Measurements from ENCODE around the gene MRTFA. TPM values are rescaled to one million over a fixed set of nuclear protein-coding genes. Genes with fewer than 3 reads are reported as not detected.
A peak's percentile ranks its signal among the peaks of the same experiment; 100 is the strongest.
"Not testable (repeated sequence)": the region's sequence is repeated elsewhere in the genome, so short reads cannot be mapped to it uniquely, and the experiment has no call there.

MRTFA gene
- total RNA-seq, 2 donors from 2014 or later, result 38.5 to 58.8 TPM

DNA sequence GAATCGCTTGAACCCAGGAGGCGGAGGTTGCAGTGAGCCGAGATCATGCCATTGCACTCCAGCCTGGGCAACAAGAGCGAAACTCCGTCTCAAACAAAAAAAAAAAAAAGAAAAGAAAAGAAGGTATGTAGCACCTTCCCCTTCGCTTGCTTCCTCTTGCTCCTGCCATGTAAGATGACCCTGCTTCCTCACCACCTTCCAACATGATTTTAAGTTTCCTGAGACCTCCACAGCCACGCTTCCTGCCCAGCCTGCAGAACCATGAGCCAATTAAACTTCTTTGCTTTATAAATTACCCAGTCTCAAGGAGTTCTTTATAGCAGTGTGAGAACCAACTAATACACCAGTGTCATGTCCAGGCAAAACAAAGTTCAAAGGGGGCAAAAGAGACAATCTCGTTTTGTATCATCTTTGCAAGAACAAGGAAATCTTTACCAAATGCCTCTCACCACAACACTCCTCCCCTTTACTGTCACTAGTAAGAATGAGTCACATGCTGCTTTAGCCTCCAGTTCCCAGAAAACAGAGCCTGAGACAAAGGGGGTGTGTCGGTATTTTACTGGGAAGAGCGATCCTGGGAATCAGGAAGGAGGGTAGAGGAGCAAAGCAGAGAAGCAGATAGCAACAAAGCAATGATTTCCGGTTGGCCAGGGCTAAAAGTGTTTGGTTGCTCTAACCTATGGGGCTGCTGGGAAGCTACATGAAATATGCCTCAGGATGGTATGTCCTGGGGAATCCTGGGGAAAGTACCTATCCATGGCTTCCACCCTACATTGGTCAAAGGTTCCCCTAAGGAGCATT lies 32.3 kb upstream of the MRTFA start:
- ATAC-seq, result peak; percentile 89 to 91
- peaks cover 5 to 10% of the 10 kb centered on the region in 2 donors for H3K36me3 Mint-ChIP-seq
- H3K27ac Mint-ChIP-seq, result peak overlapping the region; percentile 92 to 96
- DNase-seq (ENCODE audit: low spot score in 2 of 2), result no peak
- H3K9me3 Mint-ChIP-seq, result peaks cover 0 to 4% of the 10 kb centered on the region in 2 donors

DNA sequence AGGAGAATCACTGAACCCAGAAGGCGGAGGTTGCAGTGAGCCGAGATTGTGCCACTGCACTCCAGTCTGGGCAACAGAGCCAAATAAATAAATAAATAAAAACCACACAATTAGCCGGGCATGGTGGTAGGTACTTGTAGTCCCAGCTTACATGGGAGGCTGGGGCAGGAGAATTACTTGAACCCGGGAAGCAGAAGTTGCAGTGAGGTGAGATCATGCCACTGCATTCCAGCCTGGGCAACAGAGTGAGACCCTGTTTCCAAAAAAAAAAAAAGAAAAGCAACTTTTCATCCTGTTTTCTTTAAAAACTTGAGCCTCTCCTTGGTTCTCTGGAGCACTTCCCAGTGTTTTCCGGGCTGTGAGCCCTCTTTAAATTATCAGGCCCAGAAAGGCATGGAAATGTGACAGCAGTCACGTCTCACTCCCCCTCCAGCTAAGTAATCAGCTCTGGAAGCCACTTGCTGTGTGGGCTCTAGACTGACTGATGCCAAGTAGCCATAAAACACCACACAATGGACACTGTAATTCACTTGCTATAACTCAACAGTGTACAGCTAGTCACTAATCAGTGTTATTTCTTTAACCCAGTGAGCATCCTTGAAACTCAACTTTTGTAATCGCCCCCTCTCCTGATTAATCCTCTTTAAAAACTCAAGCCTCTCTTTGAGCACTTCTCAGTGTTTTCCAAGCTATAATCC lies 29.8 kb upstream of the MRTFA start:
- ATAC-seq (no peak), DNase-seq (ENCODE audit: low spot score in 2 of 2) (no peak)
- H3K9me3 Mint-ChIP-seq, result peaks cover 0 to 4% of the 10 kb centered on the region in 2 donors
- H3K36me3 Mint-ChIP-seq, result peaks cover 5 to 10% of the 10 kb centered on the region in 2 donors
- no peak overlapping the region for H3K27ac Mint-ChIP-seq

DNA sequence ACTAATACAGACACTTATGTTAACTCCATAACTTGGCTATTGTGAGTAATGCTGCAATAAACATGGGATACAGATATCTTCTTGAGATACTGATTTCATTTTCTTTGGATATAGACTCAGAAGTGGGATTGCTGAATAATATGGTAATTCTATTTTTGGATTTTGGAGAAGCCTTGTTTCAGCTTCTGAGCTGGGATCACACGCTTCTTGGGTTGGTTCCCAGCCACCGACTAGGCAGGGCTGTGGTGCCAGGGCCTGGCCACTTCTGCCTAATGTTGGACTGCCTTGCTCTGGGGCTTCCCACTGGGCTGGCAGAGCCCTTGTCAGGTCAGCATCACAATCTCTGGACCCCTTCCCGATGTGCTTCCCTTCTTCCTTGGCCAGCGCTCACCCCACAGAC lies 28.8 kb upstream of the MRTFA start:
- Mint-ChIP-seq H3K9me3 (peaks cover 0 to 4% of the 10 kb centered on the region in 2 donors), H3K27ac (peak overlapping the region in 1 of 2 donors; percentile 10), H3K36me3 (peaks cover 5 to 10% of the 10 kb centered on the region in 2 donors)
- no peak for ATAC-seq
- no peak for DNase-seq (ENCODE audit: low spot score in 2 of 2)

DNA sequence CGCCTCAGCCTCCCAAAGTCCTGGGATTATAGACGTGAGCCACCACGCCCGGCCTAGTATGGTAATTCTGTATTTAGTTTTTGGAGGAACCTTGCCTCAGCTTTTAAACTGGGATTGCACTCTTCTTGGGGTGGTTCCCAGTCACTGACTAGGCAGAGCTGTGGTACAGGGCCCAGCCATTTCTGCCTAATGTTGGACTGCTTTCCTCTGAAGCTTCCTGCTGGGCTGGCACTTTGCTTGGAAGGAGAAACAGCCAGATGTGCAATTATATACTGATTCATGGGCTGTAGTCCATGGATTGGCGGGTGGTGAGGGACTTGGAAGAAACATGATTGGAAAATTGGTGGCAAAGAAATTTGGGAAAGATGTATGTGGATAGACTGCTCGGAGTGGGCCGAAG lies 25.2 kb upstream of the MRTFA start:
- Mint-ChIP-seq H3K36me3 (no peaks in the 10 kb centered on the region), H3K9me3 (no peaks in the 10 kb centered on the region), H3K27ac (peak overlapping the region in 1 of 2 donors; percentile 62)
- ATAC-seq (no peak), DNase-seq (ENCODE audit: low spot score in 2 of 2) (no peak)

DNA sequence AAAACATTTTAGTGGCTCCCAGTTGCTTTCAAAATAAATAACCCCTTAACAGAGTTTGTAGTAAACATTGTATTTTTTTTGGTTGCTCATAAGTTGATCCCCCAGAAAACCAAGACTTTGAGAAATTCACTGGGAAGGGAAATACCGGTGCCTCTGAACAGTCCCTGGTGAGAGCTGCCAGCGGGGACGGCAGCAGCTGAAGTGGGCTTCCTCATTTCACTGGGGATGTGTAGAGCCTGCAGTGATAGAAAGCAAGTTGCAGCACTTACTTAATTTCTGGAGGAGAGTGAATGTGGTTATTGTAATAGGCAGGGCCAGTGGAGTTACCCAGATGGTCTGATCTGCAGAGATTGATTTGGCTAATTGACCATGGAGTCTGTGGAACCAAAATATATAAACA lies 24.2 kb upstream of the MRTFA start:
- DNase-seq (ENCODE audit: low spot score in 2 of 2) (no peak), ATAC-seq (no peak)
- no peaks in the 10 kb centered on the region for H3K36me3 Mint-ChIP-seq
- peak overlapping the region in 1 of 2 donors; percentile 41 for H3K27ac Mint-ChIP-seq
- no peaks in the 10 kb centered on the region for H3K9me3 Mint-ChIP-seq

DNA sequence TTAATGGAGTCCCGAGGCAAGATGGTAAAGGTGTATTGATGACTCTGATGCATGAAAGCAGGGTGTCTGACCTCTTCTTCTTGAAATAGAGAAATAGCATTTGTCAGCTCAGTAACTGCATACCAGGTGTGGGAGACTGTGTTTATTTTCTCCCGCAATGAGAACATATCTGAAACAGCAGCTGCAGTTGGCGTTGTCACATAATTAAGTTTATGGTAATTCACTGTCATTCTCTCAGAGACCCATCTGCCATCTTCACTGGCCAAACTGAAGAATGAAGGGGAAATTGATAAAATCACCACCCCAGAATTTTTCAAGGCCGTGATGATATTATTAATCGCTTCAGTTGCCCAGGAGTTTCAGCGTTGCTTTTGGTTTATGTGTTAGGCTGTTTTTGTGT lies 22.6 kb upstream of the MRTFA start:
- no peaks in the 10 kb centered on the region for H3K36me3 Mint-ChIP-seq
- ATAC-seq, result no peak

DNA sequence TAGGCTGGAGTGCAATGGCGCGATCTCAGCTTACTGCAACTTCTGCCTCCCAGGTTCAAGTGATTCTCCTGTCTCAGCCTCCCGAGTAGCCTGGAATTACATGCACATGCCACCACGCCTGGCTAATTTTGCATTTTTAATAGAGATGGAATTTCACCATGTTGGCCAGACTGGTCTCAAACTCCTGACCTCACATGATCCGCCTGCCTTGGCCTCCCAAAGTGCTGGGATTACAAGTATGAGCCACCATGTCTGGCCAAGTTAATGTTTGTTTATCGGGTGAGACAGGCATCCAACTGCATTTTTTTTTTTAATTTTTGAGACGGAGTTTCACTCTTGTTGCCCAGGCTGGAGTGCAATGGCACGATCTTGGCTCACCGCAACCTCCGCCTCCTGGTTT lies 20.1 kb upstream of the MRTFA start:
- DNase-seq (ENCODE audit: low spot score in 2 of 2); ATAC-seq; H3K27ac Mint-ChIP-seq; H3K9me3 Mint-ChIP-seq; H3K36me3 Mint-ChIP-seq: not testable (repeated sequence)

More for the DNA sequence above, 22.6 kb upstream of the MRTFA start:
- Mint-ChIP-seq H3K27ac (no peak overlapping the region), H3K9me3 (no peaks in the 10 kb centered on the region)
- DNase-seq (ENCODE audit: low spot score in 2 of 2), result no peak

DNA sequence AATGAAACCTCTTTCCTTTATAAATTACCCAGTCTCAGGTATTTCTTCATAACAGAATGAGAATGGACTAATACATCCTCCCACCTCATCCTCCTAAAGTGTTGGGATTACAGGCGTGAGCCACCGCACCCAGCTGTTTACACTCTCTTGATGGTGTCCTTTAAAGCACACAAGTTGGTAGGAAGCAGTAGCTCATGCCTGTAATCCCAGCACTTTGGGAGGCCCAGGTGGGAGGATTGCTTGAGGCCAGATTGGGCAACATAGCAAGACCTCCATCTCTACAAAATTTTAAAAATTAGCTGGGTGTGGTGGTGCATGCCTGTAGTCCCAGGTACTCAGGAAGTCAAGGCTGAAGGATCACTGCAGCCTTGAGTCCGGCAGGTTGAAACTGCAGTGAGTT lies 19.4 kb upstream of the MRTFA start:
- DNase-seq (ENCODE audit: low spot score in 2 of 2); ATAC-seq; H3K36me3 Mint-ChIP-seq; H3K9me3 Mint-ChIP-seq; H3K27ac Mint-ChIP-seq: not testable (repeated sequence)

DNA sequence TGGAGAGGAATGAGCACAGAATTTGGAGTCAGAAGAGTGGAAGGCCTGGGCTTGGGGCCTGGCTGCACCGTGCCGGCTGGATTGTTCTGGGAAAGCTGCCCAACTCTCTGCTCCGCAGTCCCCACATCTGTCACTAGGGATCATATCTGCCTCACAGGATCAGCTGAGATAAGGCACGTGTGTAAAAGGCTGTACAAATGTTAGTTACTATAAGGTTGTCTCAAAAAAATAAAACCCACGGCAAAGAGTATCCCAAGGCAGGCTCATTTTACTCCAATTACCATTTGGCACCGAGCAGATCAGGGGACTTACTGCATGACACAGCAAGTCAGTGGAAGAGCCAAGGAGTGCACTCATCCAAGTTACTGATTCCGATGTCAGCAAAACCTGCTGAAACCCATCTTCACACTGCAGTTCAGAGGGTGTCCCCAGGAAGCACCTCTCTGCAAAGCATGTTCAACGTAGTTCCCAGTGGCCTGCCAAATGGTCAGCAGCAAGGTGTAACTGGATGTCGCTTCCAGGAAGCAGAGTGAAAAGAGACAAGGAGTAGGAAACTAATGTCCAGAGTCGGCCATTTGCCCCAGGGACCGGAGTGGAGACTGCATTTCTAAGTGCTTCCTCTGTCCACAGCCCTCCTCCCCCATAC lies 18.1 kb upstream of the MRTFA start:
- DNase-seq (ENCODE audit: low spot score in 2 of 2) (no peak), ATAC-seq (no peak)
- Mint-ChIP-seq H3K36me3 (no peaks in the 10 kb centered on the region), H3K27ac (peak overlapping the region in 1 of 2 donors; percentile 59), H3K9me3 (no peaks in the 10 kb centered on the region)

DNA sequence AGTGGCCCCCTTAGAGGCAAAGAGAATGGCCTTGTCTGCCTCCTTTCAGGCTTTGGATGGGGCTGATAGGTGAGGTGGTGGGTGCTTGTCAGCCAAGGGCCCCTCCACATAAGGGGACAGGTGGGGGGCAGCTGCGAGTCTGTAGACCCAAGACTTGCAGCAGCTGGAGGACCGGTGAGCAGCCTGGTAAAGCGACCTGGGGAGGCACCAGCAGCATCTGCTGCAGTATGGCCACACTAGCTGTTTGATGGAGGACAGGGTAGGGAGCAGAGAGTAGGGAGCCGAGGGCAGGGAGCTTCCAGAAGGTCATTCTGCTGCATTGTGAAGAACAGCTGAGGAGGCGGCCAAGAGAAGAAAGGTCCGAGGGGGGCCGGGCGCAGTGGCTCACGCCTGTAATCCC lies 16.8 kb upstream of the MRTFA start:
- Mint-ChIP-seq H3K27ac (peak overlapping the region; percentile 88 to 93), H3K9me3 (no peaks in the 10 kb centered on the region), H3K36me3 (no peaks in the 10 kb centered on the region)
- ATAC-seq, result no peak
- no peak for DNase-seq (ENCODE audit: low spot score in 2 of 2)

DNA sequence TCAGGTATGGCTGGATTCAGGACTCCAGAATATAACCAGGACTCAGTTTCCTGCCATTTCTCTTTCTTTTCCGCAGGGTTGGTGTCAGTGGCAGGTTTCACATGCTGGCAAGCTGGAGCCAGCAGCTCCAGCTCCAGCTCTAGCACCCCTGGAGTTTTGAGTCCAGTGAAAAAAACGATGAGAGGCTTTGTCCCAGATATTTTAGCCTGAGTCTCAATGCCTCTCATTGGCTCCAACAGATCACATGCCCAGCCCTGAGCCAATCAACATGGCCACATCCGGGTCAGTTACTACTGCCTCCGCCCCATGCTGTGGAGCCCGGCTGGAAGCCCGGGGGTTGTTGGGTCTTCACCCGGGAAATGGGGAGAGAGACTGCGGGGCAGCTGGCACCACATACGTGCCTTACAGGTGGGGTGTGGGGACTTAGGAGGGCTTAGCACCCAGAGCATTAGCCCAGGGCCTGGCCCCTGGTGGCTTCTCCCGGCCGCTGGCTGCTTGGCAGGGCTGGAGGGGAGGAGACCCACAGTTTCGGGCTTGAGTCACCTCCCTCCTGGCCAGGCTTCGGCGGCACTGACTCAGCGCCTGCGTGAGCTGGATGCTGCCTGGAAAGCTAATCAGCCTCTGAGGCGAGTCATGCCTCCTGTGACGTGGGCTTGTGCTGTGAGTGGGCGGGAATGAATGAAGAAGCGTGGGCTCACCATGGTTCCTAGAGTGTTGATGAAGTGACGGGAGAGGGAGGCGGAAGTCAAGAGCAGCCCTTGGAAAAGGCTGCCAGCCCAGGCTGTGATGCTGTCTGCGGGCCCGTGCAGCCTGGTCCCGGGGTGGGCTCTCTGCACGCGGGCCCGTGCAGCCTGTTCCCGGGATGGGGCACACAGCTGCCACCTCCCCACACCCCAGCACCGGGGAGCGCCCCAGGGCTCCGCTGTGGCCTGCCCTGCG lies 15.3 kb upstream of the MRTFA start:
- no peaks in the 10 kb centered on the region for H3K36me3 Mint-ChIP-seq
- peak; percentile 98 to 99 for ATAC-seq
- H3K27ac Mint-ChIP-seq, result peak overlapping the region; percentile 87 to 88
- H3K9me3 Mint-ChIP-seq, result no peaks in the 10 kb centered on the region
- peak; percentile 83 to 92 for DNase-seq (ENCODE audit: low spot score in 2 of 2)

DNA sequence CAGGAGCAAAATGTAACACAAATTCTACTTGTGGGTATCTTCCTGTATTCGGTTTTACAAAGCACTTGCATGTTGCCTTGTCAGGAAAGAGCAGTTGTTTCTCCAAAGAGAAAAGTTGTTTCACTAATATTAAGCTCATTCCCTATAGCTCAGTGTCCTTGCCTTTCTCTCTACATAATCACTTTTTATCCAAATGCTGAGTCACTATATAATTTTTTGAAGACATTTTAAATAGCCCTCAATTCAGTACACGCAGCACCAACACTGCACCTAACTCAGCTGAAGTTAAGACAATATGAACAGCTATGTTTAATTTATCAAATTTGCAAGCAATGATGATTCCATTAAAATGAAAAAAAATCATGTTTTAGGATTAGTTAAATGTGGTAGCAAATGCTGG lies 14.5 kb upstream of the MRTFA start:
- H3K9me3 Mint-ChIP-seq, result no peaks in the 10 kb centered on the region
- DNase-seq (ENCODE audit: low spot score in 2 of 2), result no peak
- no peak for ATAC-seq
- no peaks in the 10 kb centered on the region for H3K36me3 Mint-ChIP-seq
- peak overlapping the region in 1 of 2 donors; percentile 88 for H3K27ac Mint-ChIP-seq

DNA sequence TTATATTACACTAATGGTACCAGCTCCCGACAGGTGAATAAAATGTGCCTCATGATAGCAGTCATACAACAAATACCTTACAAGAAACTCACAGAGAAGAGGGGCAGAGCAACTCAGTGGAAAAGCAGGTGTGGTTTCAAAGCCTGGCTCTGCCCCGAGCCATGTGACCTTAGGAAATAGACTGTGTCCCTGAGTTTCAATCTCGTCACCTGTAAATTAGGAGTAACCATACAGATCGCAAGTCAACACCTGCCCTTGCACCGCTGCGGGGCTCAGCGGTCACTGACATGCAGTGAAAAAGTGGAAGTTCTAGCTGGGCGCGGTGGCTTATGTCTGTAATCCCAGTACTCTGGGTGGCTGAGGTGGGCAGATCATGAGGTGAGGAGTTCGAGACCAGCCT lies 11.9 kb upstream of the MRTFA start:
- Mint-ChIP-seq H3K36me3 (no peaks in the 10 kb centered on the region), H3K27ac (peak overlapping the region in 1 of 2 donors; percentile 67), H3K9me3 (no peaks in the 10 kb centered on the region)
- DNase-seq (ENCODE audit: low spot score in 2 of 2), result no peak
- no peak for ATAC-seq

DNA sequence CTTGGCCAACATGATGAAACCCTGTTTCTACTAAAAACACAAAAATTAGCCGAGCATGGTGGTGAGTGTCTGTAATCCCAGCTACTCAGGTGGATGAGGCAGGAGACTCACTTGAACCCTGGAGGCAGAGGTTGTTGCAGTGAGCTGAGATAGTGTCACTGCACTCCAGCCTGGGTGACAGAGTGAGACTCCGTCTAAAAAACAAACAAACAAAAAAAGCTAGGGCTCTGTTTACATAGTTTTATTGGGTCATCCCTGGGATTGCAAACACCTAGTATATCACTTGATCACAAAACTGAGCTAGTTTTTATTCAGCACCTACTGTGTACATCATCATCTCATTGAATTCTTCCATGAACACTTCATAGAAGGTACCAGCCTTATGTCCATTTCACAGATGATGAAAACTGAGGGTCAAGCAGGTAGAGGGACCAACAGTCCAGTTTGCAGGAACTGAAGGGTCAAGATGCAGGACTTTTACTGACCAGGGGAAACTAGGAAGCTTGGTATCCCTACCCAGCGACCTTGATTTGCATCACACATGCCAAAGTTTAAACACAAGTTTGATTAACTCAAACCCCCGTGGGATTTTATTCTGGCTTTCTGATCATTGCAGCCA lies 9.2 kb upstream of the MRTFA start:
- DNase-seq (ENCODE audit: low spot score in 2 of 2) (peak in 1 of 2 donors; percentile 34), ATAC-seq (no peak)
- H3K9me3 Mint-ChIP-seq, result no peaks in the 10 kb centered on the region
- H3K36me3 Mint-ChIP-seq, result no peaks in the 10 kb centered on the region
- peak overlapping the region in 1 of 2 donors; percentile 59 for H3K27ac Mint-ChIP-seq

DNA sequence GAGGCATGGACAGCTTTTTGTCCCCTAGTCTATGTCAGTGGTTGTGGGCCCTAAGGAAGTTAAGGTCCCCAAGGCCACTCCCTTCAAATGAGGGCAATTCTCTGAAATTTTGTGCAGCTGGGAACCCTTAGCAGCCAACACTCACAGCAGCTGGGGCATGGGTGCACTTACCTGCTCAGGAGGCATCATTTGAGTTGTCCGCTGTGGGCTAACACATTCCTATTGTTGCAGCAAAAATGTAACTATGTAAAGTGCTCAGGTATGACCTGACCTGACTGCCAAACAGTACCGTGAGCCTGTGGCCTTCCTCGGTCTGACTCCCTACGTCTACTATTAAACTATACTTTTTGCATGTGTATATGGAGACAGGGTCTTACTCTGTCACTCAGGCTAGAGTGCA lies 5.8 kb upstream of the MRTFA start:
- Mint-ChIP-seq H3K36me3 (no peaks in the 10 kb centered on the region), H3K27ac (no peak overlapping the region), H3K9me3 (no peaks in the 10 kb centered on the region)
- DNase-seq (ENCODE audit: low spot score in 2 of 2) (no peak), ATAC-seq (no peak)

DNA sequence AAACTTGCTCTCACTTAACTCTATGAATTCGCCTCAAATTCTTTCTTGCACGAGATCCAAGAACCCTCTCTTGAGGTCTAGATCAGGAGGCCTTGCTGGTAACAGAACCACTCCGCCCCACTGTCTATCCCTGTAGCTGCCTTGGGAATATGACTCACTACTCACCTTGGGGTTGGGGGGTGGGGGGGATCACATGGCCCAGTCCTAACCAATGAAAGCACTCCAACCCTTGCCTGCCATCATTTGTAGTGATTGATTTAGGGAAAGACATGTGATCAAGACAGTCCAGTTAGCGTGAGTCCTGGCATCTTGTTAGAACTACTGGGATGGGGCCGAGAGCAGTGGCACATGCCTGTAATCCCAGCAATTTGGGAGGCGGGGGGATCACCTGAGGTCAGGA lies 4.8 kb upstream of the MRTFA start:
- no peak for DNase-seq (ENCODE audit: low spot score in 2 of 2)
- no peak for ATAC-seq
- Mint-ChIP-seq H3K27ac (no peak overlapping the region), H3K9me3 (no peaks in the 10 kb centered on the region), H3K36me3 (no peaks in the 10 kb centered on the region)
